ENCODE data around the gene PSIP1.

DNA sequence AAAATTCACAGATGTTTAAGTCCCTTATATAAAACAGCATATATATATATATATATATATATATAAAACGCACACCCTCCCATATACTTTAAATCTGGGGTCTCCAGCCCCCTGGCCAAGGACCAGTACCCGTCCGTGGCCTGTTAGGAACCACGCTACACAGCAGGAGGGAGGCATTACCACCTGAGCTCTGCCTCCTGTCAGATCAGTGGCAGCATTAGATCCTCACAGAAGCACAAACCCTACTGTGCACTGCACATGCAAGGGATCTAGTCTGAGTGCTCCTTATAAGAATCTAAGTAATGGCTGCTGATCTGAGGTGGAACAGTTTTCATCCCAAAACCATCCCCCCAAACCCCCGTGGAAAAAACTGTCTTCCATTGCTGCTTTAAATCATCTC, 9.0 kb downstream of the PSIP1 start:
- TF ChIP-seq, protein P1, sequence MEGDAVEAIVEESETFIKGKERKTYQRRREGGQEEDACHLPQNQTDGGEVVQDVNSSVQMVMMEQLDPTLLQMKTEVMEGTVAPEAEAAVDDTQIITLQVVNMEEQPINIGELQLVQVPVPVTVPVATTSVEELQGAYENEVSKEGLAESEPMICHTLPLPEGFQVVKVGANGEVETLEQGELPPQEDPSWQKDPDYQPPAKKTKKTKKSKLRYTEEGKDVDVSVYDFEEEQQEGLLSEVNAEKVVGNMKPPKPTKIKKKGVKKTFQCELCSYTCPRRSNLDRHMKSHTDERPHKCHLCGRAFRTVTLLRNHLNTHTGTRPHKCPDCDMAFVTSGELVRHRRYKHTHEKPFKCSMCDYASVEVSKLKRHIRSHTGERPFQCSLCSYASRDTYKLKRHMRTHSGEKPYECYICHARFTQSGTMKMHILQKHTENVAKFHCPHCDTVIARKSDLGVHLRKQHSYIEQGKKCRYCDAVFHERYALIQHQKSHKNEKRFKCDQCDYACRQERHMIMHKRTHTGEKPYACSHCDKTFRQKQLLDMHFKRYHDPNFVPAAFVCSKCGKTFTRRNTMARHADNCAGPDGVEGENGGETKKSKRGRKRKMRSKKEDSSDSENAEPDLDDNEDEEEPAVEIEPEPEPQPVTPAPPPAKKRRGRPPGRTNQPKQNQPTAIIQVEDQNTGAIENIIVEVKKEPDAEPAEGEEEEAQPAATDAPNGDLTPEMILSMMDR (conservative IDR thresholded peaks at IDR 0.05 in 1 of 2, IDR thresholded peaks at IDR 0.05 in 1 of 2; ENCODE audit: extremely low read depth in 1 of 2, insufficient read depth in 1 of 2, low read depth in 1 of 2, low read length in 2 of 2) = no peak
- TF ChIP-seq EZH2 (IDR thresholded peaks at IDR 0.05; ENCODE audit: borderline replicate concordance, low read length) = no peak
